Neural progenitor cell (in vitro differentiated cells): Measurements from ENCODE around the gene CFAP45. TPM values are rescaled to one million over a fixed set of nuclear protein-coding genes. Genes with fewer than 3 reads are reported as not detected.
A peak's percentile ranks its signal among the peaks of the same experiment; 100 is the strongest.

Experiments
- DNase-seq: peaks from one replicate; pipeline ENCODE4 v3.0.0-alpha.2; 2016; ENCODE audit warnings: low spot score
- H2AFZ ChIP-seq: fragments of 200-600 bp; sonication (generic); replicated peaks from 2 replicates; pipeline ENCODE4 v1.6.1; 2016; ENCODE audit warnings: antibody characterized with exemption
- H3F3A ChIP-seq: fragments of 200-600 bp; sonication (generic); 2 replicates; pipeline ENCODE4 v1.6.1; 2016; ENCODE audit warnings: antibody characterized with exemption, low read depth
- H3K27ac ChIP-seq: fragments of 200-600 bp; sonication (generic); 2 replicates; pipeline ENCODE4 v1.5.1; 2016; ENCODE audit warnings: mild to moderate bottlenecking
- H3K27me3 ChIP-seq: fragments of 200-600 bp; sonication (generic); 2 replicates; pipeline ENCODE4 v1.6.1; 2016; ENCODE audit warnings: mild to moderate bottlenecking, moderate library complexity
- H3K36me3 ChIP-seq: fragments of 200-600 bp; sonication (generic); 2 replicates; pipeline ENCODE4 v1.5.1; 2016
- H3K4me1 ChIP-seq: fragments of 200-600 bp; sonication (generic); 2 replicates; pipeline ENCODE4 v1.6.1; 2016; ENCODE audit warnings: mixed run types
- H3K4me2 ChIP-seq: fragments of 200-600 bp; sonication (generic); 2 replicates; pipeline ENCODE4 v1.6.1; 2016
- H3K4me3 ChIP-seq: fragments of 200-600 bp; sonication (generic); 2 replicates; pipeline ENCODE4 v1.5.1; 2016
- H3K79me2 ChIP-seq: fragments of 200-600 bp; sonication (generic); 2 replicates; pipeline ENCODE4 v1.6.1; 2016; ENCODE audit warnings: low read depth
- H3K9ac ChIP-seq: fragments of 200-600 bp; sonication (generic); 2 replicates; pipeline ENCODE4 v1.6.1; 2016
- H3K9me3 ChIP-seq: fragments of 200-600 bp; sonication (generic); 2 replicates; pipeline ENCODE4 v1.5.1; 2016; ENCODE audit warnings: low read depth
- H4K20me1 ChIP-seq: fragments of 200-600 bp; sonication (generic); 2 replicates; pipeline ENCODE4 v1.6.1; 2016; ENCODE audit warnings: low read depth
- H3K27ac Mint-ChIP-seq: 3 replicates; pipeline ENCODE4 v1.8.0; 2021; ENCODE audit warnings: mixed read lengths
- H3K27me3 Mint-ChIP-seq: 2 replicates; pipeline ENCODE4 v1.8.0; 2022; ENCODE audit warnings: low read depth, mild to moderate bottlenecking, inconsistent platforms, moderate library complexity, mixed read lengths; ENCODE audit not compliant: insufficient read depth
- H3K36me3 Mint-ChIP-seq: 3 replicates; pipeline ENCODE4 v1.8.0; 2021; ENCODE audit warnings: mixed read lengths
- H3K4me1 Mint-ChIP-seq: 3 replicates; pipeline ENCODE4 v1.8.0; 2021; ENCODE audit warnings: mixed read lengths
- H3K4me3 Mint-ChIP-seq: 3 replicates; pipeline ENCODE4 v1.8.0; 2021; ENCODE audit warnings: mild to moderate bottlenecking, moderate library complexity, mixed read lengths
- H3K9me3 Mint-ChIP-seq: 3 replicates; pipeline ENCODE4 v1.8.0; 2020; ENCODE audit warnings: mixed read lengths
- CTCF ChIP-seq: fragments of 200-600 bp; sonication (generic); IDR thresholded peaks from 2 replicates; pipeline ENCODE4 v1.5.1; 2017; ENCODE audit warnings: antibody characterized with exemption, mild to moderate bottlenecking
- EZH2 ChIP-seq: fragments of 200-600 bp; sonication (generic); IDR thresholded peaks from 2 replicates; pipeline ENCODE4 v1.6.1; 2017; ENCODE audit warnings: antibody characterized with exemption, mild to moderate bottlenecking, moderate library complexity
- EZH2phosphoT487 ChIP-seq: fragments of 200-600 bp; sonication (generic); IDR thresholded peaks from 2 replicates; pipeline ENCODE4 v1.6.1; 2017; ENCODE audit warnings: antibody characterized with exemption
- total RNA-seq: library from RNA; depleted of rRNA; stranded (reverse); fragments of >200 nt; gene quantifications from 2 replicates; pipeline ENCODE4 v1.2.3, GENCODE V29; 2015; ENCODE audit warnings: low replicate concordance

The CFAP45 gene
- total RNA-seq, 1 donor from 2014 or later, result not detected

GRCh38 chr1:159932296-159933285 is 32.6 kb upstream of the CFAP45 start:
- no peak for DNase-seq
- peaks cover 20% of the 10 kb centered on the region for H3K36me3 Mint-ChIP-seq

GRCh38 chr1:159931795-159932173 is 31.8 kb upstream of the CFAP45 start:
- Mint-ChIP-seq H3K27me3 (peaks cover 2% of the 10 kb centered on the region), H3K4me1 (peaks cover 7% of the 10 kb centered on the region), H3K4me3 (no peak overlapping the region), H3K36me3 (peaks cover 22% of the 10 kb centered on the region), H3K9me3 (no peaks in the 10 kb centered on the region), H3K27ac (no peak overlapping the region)
- TF ChIP-seq CTCF, result no peak
- peaks cover 12% of the 10 kb centered on the region for H4K20me1 ChIP-seq
- H3K79me2 ChIP-seq, result no peaks in the 10 kb centered on the region
- H3K27me3 ChIP-seq, result no peaks in the 10 kb centered on the region
- DNase-seq, result no peak
- H3K4me1 ChIP-seq, result peaks cover 3% of the 10 kb centered on the region
- no peaks in the 10 kb centered on the region for H3K9me3 ChIP-seq
- no peak overlapping the region for H3K27ac ChIP-seq
- H3K4me2 ChIP-seq, result no peak overlapping the region
- no peak overlapping the region for H2AFZ ChIP-seq
- H3K4me3 ChIP-seq, result no peak overlapping the region
- no peaks in the 10 kb centered on the region for H3K36me3 ChIP-seq
- H3F3A ChIP-seq, result no peaks in the 10 kb centered on the region
- H3K9ac ChIP-seq, result no peak overlapping the region

More at GRCh38 chr1:159932296-159933285, 32.6 kb upstream of the CFAP45 start:
- Mint-ChIP-seq H3K4me1 (peaks cover 15% of the 10 kb centered on the region), H3K27ac (no peak overlapping the region), H3K27me3 (peaks cover 2% of the 10 kb centered on the region), H3K4me3 (peak overlapping the region; percentile 23), H3K9me3 (no peaks in the 10 kb centered on the region)
- Histone ChIP-seq H3K9me3 (no peaks in the 10 kb centered on the region), H3K79me2 (no peaks in the 10 kb centered on the region), H3K27ac (no peak overlapping the region), H4K20me1 (peaks cover 12% of the 10 kb centered on the region), H3K27me3 (no peaks in the 10 kb centered on the region), H2AFZ (no peak overlapping the region), H3K36me3 (no peaks in the 10 kb centered on the region), H3K9ac (no peak overlapping the region), H3K4me3 (no peak overlapping the region), H3K4me2 (no peak overlapping the region), H3F3A (no peaks in the 10 kb centered on the region), H3K4me1 (peaks cover 11% of the 10 kb centered on the region)
- TF ChIP-seq CTCF, result no peak
- no peak for TF ChIP-seq EZH2phosphoT487
- TF ChIP-seq EZH2, result no peak

- H4K20me1 ChIP-seq, result peaks cover 11% of the 10 kb centered on the region
- no peak overlapping the region for H3K27ac ChIP-seq
- no peak overlapping the region for H2AFZ ChIP-seq
- no peak overlapping the region for H3K4me3 ChIP-seq
- H3K4me2 ChIP-seq, result no peak overlapping the region
- Mint-ChIP-seq H3K4me3 (no peak overlapping the region), H3K27ac (no peak overlapping the region), H3K36me3 (peaks cover 24% of the 10 kb centered on the region), H3K4me1 (peaks cover 9% of the 10 kb centered on the region), H3K9me3 (no peaks in the 10 kb centered on the region), H3K27me3 (peaks cover 3% of the 10 kb centered on the region)
- no peak for DNase-seq
- no peak overlapping the region for H3K9ac ChIP-seq
- no peaks in the 10 kb centered on the region for H3K4me1 ChIP-seq
- H3K36me3 ChIP-seq, result no peaks in the 10 kb centered on the region
- no peaks in the 10 kb centered on the region for H3F3A ChIP-seq
- H3K9me3 ChIP-seq, result no peaks in the 10 kb centered on the region
- peaks cover 3% of the 10 kb centered on the region for H3K27me3 ChIP-seq
- TF ChIP-seq EZH2phosphoT487 (no peak), EZH2 (no peak), CTCF (no peak)
- no peaks in the 10 kb centered on the region for H3K79me2 ChIP-seq
Observed at GRCh38 chr1:159931101-159931794, 31.3 kb upstream of the CFAP45 start.
